Stimulated activated naive CD8-positive, alpha-beta T cell treated with anti-CD3 and anti-CD28 coated beads, Interleukin-15, Interleukin-2, amounts not matched to agents 100 ng/mL and 50 ng/mL, for 24 hours (primary cell): Measurements from ENCODE around the gene ANKRD44.

Source experiments
- H3K27ac Mint-ChIP-seq: one replicate; pipeline ENCODE4 v1.8.0; 2021; ENCODE audit warnings: mild to moderate bottlenecking, mixed read lengths
- H3K27me3 Mint-ChIP-seq: one replicate; pipeline ENCODE4 v1.8.0; 2021; ENCODE audit warnings: mixed read lengths
- H3K36me3 Mint-ChIP-seq: one replicate; pipeline ENCODE4 v1.8.0; 2021; ENCODE audit warnings: low read depth, mixed read lengths
- H3K4me1 Mint-ChIP-seq: one replicate; pipeline ENCODE4 v1.8.0; 2021; ENCODE audit warnings: low read depth, mixed read lengths
- H3K4me3 Mint-ChIP-seq: one replicate; pipeline ENCODE4 v1.8.0; 2021; ENCODE audit warnings: mild to moderate bottlenecking, mixed read lengths
- H3K9me3 Mint-ChIP-seq: one replicate; pipeline ENCODE4 v1.8.0; 2021; ENCODE audit warnings: mixed read lengths

Gene ANKRD44

GRCh38 chr2:197130318-197130717 lies 180.3 kb downstream of the ANKRD44 start:
- H3K36me3 Mint-ChIP-seq = peaks cover 55% of the 10 kb centered on the region
- peak overlapping the region; percentile 84 for H3K27ac Mint-ChIP-seq
- no peaks in the 10 kb centered on the region for H3K9me3 Mint-ChIP-seq
- H3K4me1 Mint-ChIP-seq = peaks cover 74% of the 10 kb centered on the region
- H3K27me3 Mint-ChIP-seq = no peaks in the 10 kb centered on the region
- H3K4me3 Mint-ChIP-seq = peak overlapping the region; percentile 40

- H3K27me3 Mint-ChIP-seq = no peaks in the 10 kb centered on the region
- H3K4me3 Mint-ChIP-seq = no peak overlapping the region
- peak overlapping the region; percentile 22 for H3K27ac Mint-ChIP-seq
- H3K36me3 Mint-ChIP-seq = peaks cover 56% of the 10 kb centered on the region
- H3K4me1 Mint-ChIP-seq = peaks cover 60% of the 10 kb centered on the region
- H3K9me3 Mint-ChIP-seq = no peaks in the 10 kb centered on the region
Observed at GRCh38 chr2:197128897-197129296, 181.7 kb downstream of the ANKRD44 start.

- H3K27ac Mint-ChIP-seq = peak overlapping the region; percentile 71
- H3K4me1 Mint-ChIP-seq = peaks cover 56% of the 10 kb centered on the region
- H3K9me3 Mint-ChIP-seq = no peaks in the 10 kb centered on the region
- H3K27me3 Mint-ChIP-seq = no peaks in the 10 kb centered on the region
- no peak overlapping the region for H3K4me3 Mint-ChIP-seq
- peaks cover 58% of the 10 kb centered on the region for H3K36me3 Mint-ChIP-seq
Observed at GRCh38 chr2:197128126-197128525, 182.5 kb downstream of the ANKRD44 start.

GRCh38 chr2:197126630-197127352 lies 183.8 kb downstream of the ANKRD44 start:
- H3K9me3 Mint-ChIP-seq = no peaks in the 10 kb centered on the region
- no peak overlapping the region for H3K27ac Mint-ChIP-seq
- H3K4me3 Mint-ChIP-seq = no peak overlapping the region
- H3K36me3 Mint-ChIP-seq = peaks cover 66% of the 10 kb centered on the region
- peaks cover 55% of the 10 kb centered on the region for H3K4me1 Mint-ChIP-seq
- no peaks in the 10 kb centered on the region for H3K27me3 Mint-ChIP-seq

- Mint-ChIP-seq H3K4me1 (peaks cover 46% of the 10 kb centered on the region), H3K27me3 (no peaks in the 10 kb centered on the region), H3K9me3 (no peaks in the 10 kb centered on the region), H3K4me3 (no peak overlapping the region), H3K36me3 (peaks cover 83% of the 10 kb centered on the region), H3K27ac (no peak overlapping the region)
Observed at GRCh38 chr2:197124639-197125390, 185.8 kb downstream of the ANKRD44 start.

GRCh38 chr2:197122821-197123220 lies 187.8 kb downstream of the ANKRD44 start:
- Mint-ChIP-seq H3K36me3 (peaks cover 83% of the 10 kb centered on the region), H3K4me3 (no peak overlapping the region), H3K4me1 (peaks cover 30% of the 10 kb centered on the region), H3K27me3 (no peaks in the 10 kb centered on the region), H3K9me3 (no peaks in the 10 kb centered on the region), H3K27ac (peak overlapping the region; percentile 59)

- H3K4me3 Mint-ChIP-seq = no peak overlapping the region
- peak overlapping the region; percentile 69 for H3K27ac Mint-ChIP-seq
- H3K4me1 Mint-ChIP-seq = peaks cover 32% of the 10 kb centered on the region
- no peaks in the 10 kb centered on the region for H3K9me3 Mint-ChIP-seq
- peaks cover 86% of the 10 kb centered on the region for H3K36me3 Mint-ChIP-seq
- H3K27me3 Mint-ChIP-seq = no peaks in the 10 kb centered on the region
Observed at GRCh38 chr2:197121756-197122385, 188.7 kb downstream of the ANKRD44 start.

GRCh38 chr2:197121255-197121654 lies 189.3 kb downstream of the ANKRD44 start:
- Mint-ChIP-seq H3K4me1 (peaks cover 38% of the 10 kb centered on the region), H3K27me3 (no peaks in the 10 kb centered on the region), H3K36me3 (peaks cover 88% of the 10 kb centered on the region), H3K27ac (peak overlapping the region; percentile 69), H3K9me3 (no peaks in the 10 kb centered on the region), H3K4me3 (no peak overlapping the region)

GRCh38 chr2:197116306-197116879 lies 194.2 kb downstream of the ANKRD44 start:
- peaks cover 48% of the 10 kb centered on the region for H3K36me3 Mint-ChIP-seq
- H3K27me3 Mint-ChIP-seq = no peaks in the 10 kb centered on the region
- H3K4me1 Mint-ChIP-seq = peaks cover 45% of the 10 kb centered on the region
- no peaks in the 10 kb centered on the region for H3K9me3 Mint-ChIP-seq
- H3K27ac Mint-ChIP-seq = peak overlapping the region; percentile 96
- peak overlapping the region; percentile 71 for H3K4me3 Mint-ChIP-seq

GRCh38 chr2:197115325-197115724 lies 195.3 kb downstream of the ANKRD44 start:
- Mint-ChIP-seq H3K36me3 (peaks cover 44% of the 10 kb centered on the region), H3K4me1 (peaks cover 40% of the 10 kb centered on the region), H3K27ac (peak overlapping the region; percentile 53)

GRCh38 chr2:197113275-197113711 lies 197.3 kb downstream of the ANKRD44 start:
- Mint-ChIP-seq H3K4me1 (peaks cover 38% of the 10 kb centered on the region), H3K4me3 (no peak overlapping the region), H3K27ac (no peak overlapping the region), H3K27me3 (no peaks in the 10 kb centered on the region), H3K9me3 (no peaks in the 10 kb centered on the region), H3K36me3 (peaks cover 40% of the 10 kb centered on the region)

More at GRCh38 chr2:197115325-197115724, 195.3 kb downstream of the ANKRD44 start:
- Mint-ChIP-seq H3K9me3 (no peaks in the 10 kb centered on the region), H3K4me3 (peak overlapping the region; percentile 8), H3K27me3 (no peaks in the 10 kb centered on the region)

- Mint-ChIP-seq H3K9me3 (no peaks in the 10 kb centered on the region), H3K4me1 (peaks cover 9% of the 10 kb centered on the region), H3K4me3 (no peak overlapping the region), H3K27me3 (no peaks in the 10 kb centered on the region), H3K27ac (no peak overlapping the region), H3K36me3 (peaks cover 50% of the 10 kb centered on the region)
Observed at GRCh38 chr2:197109326-197109725, 201.3 kb downstream of the ANKRD44 start.

GRCh38 chr2:197108758-197109157 lies 201.8 kb downstream of the ANKRD44 start:
- no peaks in the 10 kb centered on the region for H3K9me3 Mint-ChIP-seq
- H3K4me1 Mint-ChIP-seq = peaks cover 8% of the 10 kb centered on the region
- H3K36me3 Mint-ChIP-seq = peaks cover 53% of the 10 kb centered on the region
- H3K27ac Mint-ChIP-seq = no peak overlapping the region
- H3K27me3 Mint-ChIP-seq = no peaks in the 10 kb centered on the region
- H3K4me3 Mint-ChIP-seq = no peak overlapping the region

GRCh38 chr2:197107291-197108269 lies 203.0 kb downstream of the ANKRD44 start:
- H3K27ac Mint-ChIP-seq = peak overlapping the region; percentile 55
- no peaks in the 10 kb centered on the region for H3K27me3 Mint-ChIP-seq
- H3K4me1 Mint-ChIP-seq = no peaks in the 10 kb centered on the region
- no peaks in the 10 kb centered on the region for H3K9me3 Mint-ChIP-seq
- H3K4me3 Mint-ChIP-seq = no peak overlapping the region
- H3K36me3 Mint-ChIP-seq = peaks cover 63% of the 10 kb centered on the region
